Esophagus squamous epithelium (tissue), 4 donors: Measurements from ENCODE around the gene SOCS6.

Source experiments
- CTCF ChIP-seq, 6 experiments: fragments of 450-650 bp in 4 of 6; fragments of 200-600 bp in 2 of 6; sonication (generic) in 2 of 6; IDR thresholded peaks; one replicate each; pipeline ENCODE4 v1.5.1; 2016 to 2019; ENCODE audit warnings: antibody characterized with exemption in 6 of 6, mild to moderate bottlenecking in 4 of 6, moderate library complexity in 4 of 6
- POLR2A ChIP-seq, 4 donors: fragments of 450-650 bp; IDR thresholded peaks; one replicate each; pipeline ENCODE4 v1.6.1; 2017; ENCODE audit warnings: antibody characterized with exemption in 4 of 4, mild to moderate bottlenecking in 4 of 4, moderate library complexity in 3 of 4

- no peak for TF ChIP-seq POLR2A (IDR thresholded peaks at IDR 0.05)
- no peak for TF ChIP-seq CTCF (IDR thresholded peaks at IDR 0.05)
These were observed 38.1 kb upstream of the SOCS6 start for GRCh38 chr18:70250781-70251180.
